ENCODE results near the gene UQCRC2. TPM values are rescaled to one million over a fixed set of nuclear protein-coding genes. Genes with fewer than 3 reads are reported as not detected.

UQCRC2 gene
- total and polyA plus RNA-seq, 2 donors (not counting 1 experiment from before 2014, with no cell fraction given): 84.3 to 150 TPM

- DNase-seq (no peak), ATAC-seq (ENCODE audit: low read depth) (no peak)
- 94% methylated on average over 4 of the region's 6 CpGs for WGBS (ENCODE audit: insufficient coverage)
- intact Hi-C loops (cut with micrococcal nuclease): loop anchor here (1.0 to 2.0 kb wide), 2 partner anchors 54 to 185 kb away; partner anchors contain the start of gene UQCRC2
- H3K4me3 ChIP-seq (ENCODE audit: control extremely low read depth in 1 of 5, extremely low read depth in 1 of 5, insufficient read depth in 1 of 5, low read depth in 2 of 5, low read length in 4 of 5): no peak overlapping the region
- Mint-ChIP-seq H3K27ac (peak overlapping the region; percentile 88), H3K4me1 (peaks cover 25% of the 10 kb centered on the region), H3K9me3 (ENCODE audit: insufficient read depth) (no peaks in the 10 kb centered on the region), H3K27me3 (no peaks in the 10 kb centered on the region), H3K4me3 (peak overlapping the region; percentile 93)
- no peak for TF ChIP-seq CTCF (IDR thresholded peaks at IDR 0.05)
- TF ChIP-seq EZH2 (IDR thresholded peaks at IDR 0.05; ENCODE audit: borderline replicate concordance, insufficient read depth, low read depth, low read length, poor library complexity, severe bottlenecking): no peak
- H3K79me2 ChIP-seq (ENCODE audit: control insufficient read depth, insufficient read depth, low read length): peaks cover 62% of the 10 kb centered on the region
- H3K9me3 ChIP-seq (ENCODE audit: control extremely low read depth in 1 of 3, control insufficient read depth in 2 of 3, insufficient read depth in 1 of 3, low read length in 2 of 3): no peaks in the 10 kb centered on the region
- no peaks in the 10 kb centered on the region for H3K36me3 ChIP-seq (replicated peaks in 1 of 2; ENCODE audit: control extremely low read depth in 1 of 2, control insufficient read depth in 1 of 2, extremely low read depth in 1 of 2, insufficient read depth in 2 of 2, low read length in 1 of 2)
- POLR2A ChIA-PET: interaction anchor here (1.8 kb wide), 1 partner anchor 183 kb away, joined by 9 read pairs; no protein-coding TSS in a partner anchor
- H4K20me1 ChIP-seq (ENCODE audit: control insufficient read depth, insufficient read depth, low read length, poor library complexity, severe bottlenecking): peaks cover 7% of the 10 kb centered on the region
- H2AFZ ChIP-seq (ENCODE audit: insufficient read depth, low read depth, low read length, poor library complexity, severe bottlenecking): peak overlapping the region; percentile 99
- CTCF ChIA-PET: interaction anchor here (1.0 to 15.3 kb wide), 4 partner anchors 16 to 290 kb away, joined by 3 to 290 read pairs (median 30); partner anchors contain the start of gene POLR3E
- peaks cover 17 to 22% of the 10 kb centered on the region in 2 donors for H3K4me1 ChIP-seq (ENCODE audit: control insufficient read depth in 2 of 2, insufficient read depth in 2 of 2, low read length in 2 of 2)
- H3K27ac ChIP-seq (ENCODE audit: low read length in 2 of 2): no peak overlapping the region
- H3K4me2 ChIP-seq (replicated peaks; ENCODE audit: low read depth, low read length, poor library complexity, severe bottlenecking): peak overlapping the region; percentile 98
- H3K9ac ChIP-seq (ENCODE audit: low read length): peak overlapping the region; percentile 94
- H3K27me3 ChIP-seq (replicated peaks in 1 of 4; ENCODE audit: control extremely low read depth in 1 of 4, control insufficient read depth in 3 of 4, insufficient read depth in 4 of 4, low read length in 3 of 4): no peaks in the 10 kb centered on the region
These were observed 53.5 kb downstream of the UQCRC2 start for GRCh38 chr16:22006636-22007035.

GRCh38 chr16:22007159-22007508 lies 54.0 kb downstream of the UQCRC2 start:
- ChIA-PET CTCF (interaction anchor here (0.6 to 15.3 kb wide), 7 partner anchors 17 to 292 kb away, joined by 3 to 290 read pairs (median 5); partner anchors contain the start of gene POLR3E), POLR2A (interaction anchor here (1.8 kb wide), 1 partner anchor 182 kb away, joined by 9 read pairs; no protein-coding TSS in a partner anchor)
- Histone ChIP-seq H3K4me1 (ENCODE audit: control insufficient read depth in 2 of 2, insufficient read depth in 2 of 2, low read length in 2 of 2) (peaks cover 17 to 22% of the 10 kb centered on the region in 2 donors), H3K27ac (ENCODE audit: low read length in 2 of 2) (peak overlapping the region; percentile 60 to 82), H3K27me3 (replicated peaks in 1 of 4; ENCODE audit: control extremely low read depth in 1 of 4, control insufficient read depth in 3 of 4, insufficient read depth in 4 of 4, low read length in 3 of 4) (no peaks in the 10 kb centered on the region), H3K4me2 (replicated peaks; ENCODE audit: low read depth, low read length, poor library complexity, severe bottlenecking) (peak overlapping the region; percentile 98), H3K79me2 (ENCODE audit: control insufficient read depth, insufficient read depth, low read length) (peaks cover 62% of the 10 kb centered on the region), H3K4me3 (ENCODE audit: control extremely low read depth in 1 of 5, extremely low read depth in 1 of 5, insufficient read depth in 1 of 5, low read depth in 2 of 5, low read length in 4 of 5) (peak overlapping the region; percentile 55 to 97 (median 89)), H4K20me1 (ENCODE audit: control insufficient read depth, insufficient read depth, low read length, poor library complexity, severe bottlenecking) (peaks cover 7% of the 10 kb centered on the region), H2AFZ (ENCODE audit: insufficient read depth, low read depth, low read length, poor library complexity, severe bottlenecking) (peak overlapping the region; percentile 99), H3K9ac (ENCODE audit: low read length) (peak overlapping the region; percentile 94), H3K9me3 (ENCODE audit: control extremely low read depth in 1 of 3, control insufficient read depth in 2 of 3, insufficient read depth in 1 of 3, low read length in 2 of 3) (no peaks in the 10 kb centered on the region), H3K36me3 (replicated peaks in 1 of 2; ENCODE audit: control extremely low read depth in 1 of 2, control insufficient read depth in 1 of 2, extremely low read depth in 1 of 2, insufficient read depth in 2 of 2, low read length in 1 of 2) (no peaks in the 10 kb centered on the region)
- Mint-ChIP-seq H3K4me3 (peak overlapping the region; percentile 93), H3K27me3 (no peaks in the 10 kb centered on the region), H3K9me3 (ENCODE audit: insufficient read depth) (no peaks in the 10 kb centered on the region), H3K4me1 (peaks cover 27% of the 10 kb centered on the region), H3K27ac (peak overlapping the region; percentile 88)
- no peak for DNase-seq
- no peak for TF ChIP-seq EZH2 (IDR thresholded peaks at IDR 0.05; ENCODE audit: borderline replicate concordance, insufficient read depth, low read depth, low read length, poor library complexity, severe bottlenecking)
- TF ChIP-seq CTCF (IDR thresholded peaks at IDR 0.05): no peak
- WGBS (ENCODE audit: insufficient coverage): 37% methylated on average over 5 of the region's 8 CpGs
- intact Hi-C loops (cut with micrococcal nuclease): loop anchor here (1.0 to 2.0 kb wide), 2 partner anchors 54 to 184 kb away; partner anchors contain the start of gene UQCRC2
- no peak for ATAC-seq (ENCODE audit: low read depth)
